Neuron (in vitro differentiated cells): ENCODE results near the gene GDI1.
A peak's percentile ranks its signal among the peaks of the same experiment; 100 is the strongest.

ENCODE experiments used
- H2AFZ ChIP-seq: one replicate; pipeline ENCODE4 v1.6.1; 2013; ENCODE audit warnings: low read depth, mild to moderate bottlenecking, inconsistent platforms, low read length, moderate library complexity
- H3K27me3 ChIP-seq: one replicate; pipeline ENCODE4 v1.6.1; 2013; ENCODE audit warnings: low read length; ENCODE audit not compliant: insufficient read depth
- H3K36me3 ChIP-seq: one replicate; pipeline ENCODE4 v1.6.1; 2013; ENCODE audit warnings: low read length; ENCODE audit not compliant: insufficient read depth
- H3K4me1 ChIP-seq: one replicate; pipeline ENCODE4 v1.6.1; 2013; ENCODE audit warnings: low read length; ENCODE audit not compliant: insufficient read depth
- H3K4me3 ChIP-seq: 2 replicates; pipeline ENCODE4 v1.5.1; 2013; ENCODE audit warnings: mild to moderate bottlenecking, low read length, moderate library complexity
- H3K9me3 ChIP-seq: one replicate; pipeline ENCODE4 v1.6.1; 2013; ENCODE audit warnings: low read length

Gene GDI1

DNA sequence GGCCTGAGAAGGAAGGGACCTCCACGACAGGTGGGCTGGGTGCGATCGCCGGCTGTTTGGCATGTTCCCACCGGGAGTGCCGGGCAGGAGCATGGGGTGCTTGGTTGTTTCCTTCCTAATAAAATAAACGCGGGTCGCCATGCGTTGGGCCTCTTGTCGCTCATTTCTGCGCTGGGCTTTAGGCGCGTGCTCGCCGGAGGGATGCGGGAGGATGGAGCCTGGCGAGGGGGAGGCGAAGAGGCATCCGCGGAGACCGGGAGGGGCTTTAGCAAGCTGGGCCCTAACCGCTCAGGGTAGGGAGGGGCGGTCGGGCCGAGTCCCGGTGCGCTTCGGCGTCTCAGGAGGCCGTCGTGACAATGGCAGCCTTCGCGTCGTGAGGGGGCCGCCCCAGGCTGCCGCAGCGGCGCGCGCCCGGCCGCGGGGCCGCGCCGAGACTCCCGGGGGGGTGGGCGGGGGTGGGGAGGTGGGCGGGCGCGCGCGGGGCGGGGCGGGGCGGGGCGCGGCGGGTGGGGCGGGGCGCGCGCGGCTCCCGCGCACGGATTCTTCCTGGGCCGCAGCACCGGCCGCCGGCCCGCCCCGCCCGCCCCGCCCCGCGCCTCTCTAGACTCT is 476 bp upstream of the GDI1 start:
- Histone ChIP-seq H3K9me3 (no peaks in the 10 kb centered on the region), H3K4me3 (peak overlapping the region; percentile 55), H3K36me3 (peaks cover 46% of the 10 kb centered on the region), H3K4me1 (peaks cover 10% of the 10 kb centered on the region), H2AFZ (no peak overlapping the region), H3K27me3 (no peaks in the 10 kb centered on the region)

DNA sequence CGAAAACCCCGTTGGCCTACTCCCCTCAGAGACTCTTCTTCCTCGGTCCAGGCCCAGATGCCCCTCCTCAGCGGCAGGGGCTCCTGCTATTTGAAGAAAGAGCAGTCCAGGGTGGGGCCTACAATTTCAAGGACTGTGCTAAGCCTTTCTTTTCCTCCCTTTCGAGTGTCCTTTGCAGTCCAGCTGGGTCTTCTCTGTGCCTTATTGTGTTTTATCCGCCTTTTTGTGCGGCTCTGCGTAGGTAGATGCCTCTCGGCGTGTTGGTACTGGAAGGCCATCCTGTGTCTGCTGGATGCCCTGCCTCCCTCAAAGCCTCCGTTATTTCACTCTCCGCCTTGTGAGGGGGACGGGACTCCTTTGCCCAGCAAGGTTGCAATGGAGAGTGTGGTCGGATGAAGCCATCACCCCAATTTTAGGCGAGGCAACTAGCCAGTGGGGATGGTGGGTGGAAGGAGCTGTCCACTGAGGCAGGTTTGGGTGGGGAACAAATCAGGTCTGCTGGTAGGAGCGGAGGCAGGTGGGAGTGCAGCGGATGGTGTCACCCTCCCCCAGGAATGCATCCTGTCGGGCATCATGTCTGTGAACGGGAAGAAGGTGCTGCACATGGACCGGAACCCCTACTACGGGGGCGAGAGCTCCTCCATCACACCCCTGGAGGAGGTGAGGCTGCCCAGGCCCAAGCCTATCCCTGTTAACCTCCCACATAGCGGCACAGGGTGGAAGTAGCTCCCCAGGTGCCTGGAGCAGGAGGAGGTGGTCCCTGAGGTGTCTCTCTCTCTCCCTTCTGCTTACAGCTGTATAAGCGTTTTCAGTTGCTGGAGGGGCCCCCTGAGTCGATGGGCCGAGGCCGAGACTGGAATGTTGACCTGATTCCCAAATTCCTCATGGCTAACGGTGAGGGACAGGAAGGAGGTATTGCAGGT is 1.3 kb downstream of the GDI1 start:
- H2AFZ ChIP-seq: no peak overlapping the region
- H3K36me3 ChIP-seq: peaks cover 43% of the 10 kb centered on the region
- H3K4me3 ChIP-seq: peak overlapping the region; percentile 55
- H3K9me3 ChIP-seq: no peaks in the 10 kb centered on the region
- no peaks in the 10 kb centered on the region for H3K27me3 ChIP-seq
- H3K4me1 ChIP-seq: peaks cover 16% of the 10 kb centered on the region

DNA sequence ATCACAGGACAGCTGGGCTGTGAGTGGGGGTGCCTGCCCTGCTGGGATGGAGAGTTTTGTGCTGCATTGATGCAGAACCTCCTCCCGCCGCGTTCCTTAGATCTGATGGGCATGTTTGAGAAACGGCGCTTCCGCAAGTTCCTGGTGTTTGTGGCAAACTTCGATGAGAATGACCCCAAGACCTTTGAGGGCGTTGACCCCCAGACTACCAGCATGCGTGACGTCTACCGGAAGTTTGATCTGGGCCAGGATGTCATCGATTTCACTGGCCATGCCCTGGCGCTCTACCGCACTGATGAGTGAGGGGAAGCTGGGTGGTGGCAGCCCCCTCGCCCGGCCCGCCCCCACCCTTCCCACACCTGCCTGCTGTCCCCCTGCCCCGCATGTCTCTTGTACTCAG is 2.9 kb downstream of the GDI1 start:
- Histone ChIP-seq H3K4me3 (no peak overlapping the region), H3K27me3 (no peaks in the 10 kb centered on the region), H3K9me3 (no peaks in the 10 kb centered on the region), H2AFZ (no peak overlapping the region), H3K4me1 (peaks cover 25% of the 10 kb centered on the region), H3K36me3 (peaks cover 34% of the 10 kb centered on the region)

DNA sequence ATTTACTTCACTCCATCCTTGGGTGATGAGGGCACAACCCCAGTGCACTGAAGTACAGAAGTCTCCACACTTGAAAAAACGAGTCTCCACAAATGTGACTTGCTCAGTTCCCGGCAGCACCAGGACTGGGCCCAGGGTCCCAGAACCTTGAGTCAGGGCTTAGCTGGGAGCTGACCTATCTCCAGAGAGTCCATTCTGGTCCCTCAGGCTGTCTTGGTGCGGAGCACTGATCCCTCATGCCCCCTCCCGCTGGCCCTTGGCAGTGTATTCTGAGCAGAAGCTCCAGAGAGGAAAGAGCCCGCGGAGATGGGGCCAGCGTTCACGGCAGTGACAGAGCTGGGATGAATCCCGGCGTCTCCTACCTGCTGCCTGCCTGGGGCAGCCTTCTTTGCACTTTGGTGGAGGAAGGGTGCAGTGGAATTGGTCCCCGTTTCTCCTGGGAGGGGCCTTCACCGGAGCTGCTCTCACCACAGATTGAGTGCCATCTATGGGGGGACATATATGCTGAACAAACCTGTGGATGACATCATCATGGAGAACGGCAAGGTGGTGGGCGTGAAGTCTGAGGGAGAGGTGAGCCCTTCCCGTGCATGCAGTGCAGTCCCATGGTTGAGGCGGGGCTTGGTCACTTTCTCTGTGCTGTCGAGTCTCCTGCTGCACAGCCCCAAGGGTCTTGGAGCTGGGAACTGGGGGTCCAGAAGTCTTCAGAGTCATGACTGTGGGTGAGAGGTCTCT is 3.8 kb downstream of the GDI1 start:
- Histone ChIP-seq H3K27me3 (no peaks in the 10 kb centered on the region), H2AFZ (no peak overlapping the region), H3K36me3 (peaks cover 26% of the 10 kb centered on the region), H3K4me1 (peaks cover 27% of the 10 kb centered on the region), H3K9me3 (no peaks in the 10 kb centered on the region), H3K4me3 (no peak overlapping the region)

DNA sequence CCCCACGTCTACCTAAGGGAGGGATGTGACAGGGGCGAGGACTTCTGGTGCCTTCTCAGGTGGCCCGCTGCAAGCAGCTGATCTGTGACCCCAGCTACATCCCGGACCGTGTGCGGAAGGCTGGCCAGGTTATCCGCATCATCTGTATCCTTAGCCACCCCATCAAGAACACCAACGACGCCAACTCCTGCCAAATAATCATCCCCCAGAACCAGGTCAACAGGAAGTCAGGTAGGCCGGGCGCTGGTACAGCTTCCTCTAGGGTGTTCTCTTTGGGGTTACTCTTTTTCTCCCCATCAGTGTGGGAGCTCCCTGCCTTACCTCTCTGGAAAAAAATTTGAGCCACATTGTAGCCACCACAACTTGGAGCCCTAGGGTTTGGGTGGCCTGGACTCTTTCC is 4.6 kb downstream of the GDI1 start:
- Histone ChIP-seq H3K4me1 (peaks cover 27% of the 10 kb centered on the region), H2AFZ (no peak overlapping the region), H3K9me3 (no peaks in the 10 kb centered on the region), H3K4me3 (no peak overlapping the region), H3K27me3 (no peaks in the 10 kb centered on the region), H3K36me3 (peaks cover 25% of the 10 kb centered on the region)

DNA sequence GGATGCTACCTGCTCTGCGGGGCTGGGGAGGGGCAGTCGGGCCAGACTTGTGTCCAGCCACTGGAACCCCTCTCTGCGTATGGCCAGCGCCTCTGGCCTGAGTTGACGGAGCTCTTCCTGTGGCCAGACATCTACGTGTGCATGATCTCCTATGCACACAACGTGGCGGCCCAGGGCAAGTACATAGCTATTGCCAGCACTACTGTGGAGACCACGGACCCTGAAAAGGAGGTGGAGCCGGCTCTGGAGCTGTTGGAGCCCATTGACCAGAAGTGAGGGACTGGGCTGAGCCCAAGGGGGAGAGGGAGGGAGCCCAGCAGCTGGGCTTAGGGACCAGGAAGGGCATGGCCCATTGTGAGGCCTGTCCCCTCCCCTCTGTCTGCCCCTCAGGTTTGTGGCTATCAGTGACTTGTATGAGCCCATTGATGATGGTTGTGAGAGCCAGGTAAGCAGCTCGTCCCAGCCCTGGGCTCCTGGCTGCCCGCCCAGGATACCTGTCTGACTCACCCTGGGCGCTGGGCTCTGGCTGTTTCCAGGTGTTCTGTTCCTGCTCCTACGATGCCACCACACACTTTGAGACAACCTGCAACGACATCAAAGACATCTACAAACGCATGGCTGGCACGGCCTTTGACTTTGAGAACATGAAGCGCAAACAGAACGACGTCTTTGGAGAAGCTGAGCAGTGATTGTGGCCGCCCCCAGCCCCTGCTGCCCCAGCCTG is 5.2 kb downstream of the GDI1 start:
- Histone ChIP-seq H3K27me3 (no peaks in the 10 kb centered on the region), H3K4me3 (no peak overlapping the region), H3K4me1 (peaks cover 27% of the 10 kb centered on the region), H3K9me3 (no peaks in the 10 kb centered on the region), H3K36me3 (peaks cover 25% of the 10 kb centered on the region), H2AFZ (no peak overlapping the region)

DNA sequence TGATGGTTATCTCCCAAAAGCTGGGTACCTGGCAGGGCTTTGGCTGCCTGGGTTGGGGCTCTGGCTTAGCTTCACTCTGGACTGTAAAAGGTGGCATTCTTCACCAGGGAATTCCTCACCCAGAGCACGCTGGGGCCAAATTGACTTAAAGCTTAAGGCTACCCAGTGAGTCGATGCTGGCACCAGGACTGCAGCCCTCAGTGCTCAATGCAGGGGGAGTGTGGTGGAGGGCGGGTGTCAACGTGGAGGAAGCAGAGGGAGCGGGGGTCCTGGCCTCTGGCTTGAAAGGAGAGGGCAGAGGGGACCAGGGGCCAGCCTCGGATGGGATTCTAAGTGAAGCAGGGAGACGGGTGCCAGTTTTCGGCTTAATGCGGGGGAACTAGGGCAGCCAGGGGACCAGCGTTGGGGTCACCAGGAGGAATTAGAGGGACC is 6.5 kb downstream of the GDI1 start:
- H3K36me3 ChIP-seq: peaks cover 25% of the 10 kb centered on the region
- peak overlapping the region; percentile 34 for H3K4me3 ChIP-seq
- no peaks in the 10 kb centered on the region for H3K27me3 ChIP-seq
- H2AFZ ChIP-seq: no peak overlapping the region
- H3K4me1 ChIP-seq: peaks cover 21% of the 10 kb centered on the region
- H3K9me3 ChIP-seq: no peaks in the 10 kb centered on the region

DNA sequence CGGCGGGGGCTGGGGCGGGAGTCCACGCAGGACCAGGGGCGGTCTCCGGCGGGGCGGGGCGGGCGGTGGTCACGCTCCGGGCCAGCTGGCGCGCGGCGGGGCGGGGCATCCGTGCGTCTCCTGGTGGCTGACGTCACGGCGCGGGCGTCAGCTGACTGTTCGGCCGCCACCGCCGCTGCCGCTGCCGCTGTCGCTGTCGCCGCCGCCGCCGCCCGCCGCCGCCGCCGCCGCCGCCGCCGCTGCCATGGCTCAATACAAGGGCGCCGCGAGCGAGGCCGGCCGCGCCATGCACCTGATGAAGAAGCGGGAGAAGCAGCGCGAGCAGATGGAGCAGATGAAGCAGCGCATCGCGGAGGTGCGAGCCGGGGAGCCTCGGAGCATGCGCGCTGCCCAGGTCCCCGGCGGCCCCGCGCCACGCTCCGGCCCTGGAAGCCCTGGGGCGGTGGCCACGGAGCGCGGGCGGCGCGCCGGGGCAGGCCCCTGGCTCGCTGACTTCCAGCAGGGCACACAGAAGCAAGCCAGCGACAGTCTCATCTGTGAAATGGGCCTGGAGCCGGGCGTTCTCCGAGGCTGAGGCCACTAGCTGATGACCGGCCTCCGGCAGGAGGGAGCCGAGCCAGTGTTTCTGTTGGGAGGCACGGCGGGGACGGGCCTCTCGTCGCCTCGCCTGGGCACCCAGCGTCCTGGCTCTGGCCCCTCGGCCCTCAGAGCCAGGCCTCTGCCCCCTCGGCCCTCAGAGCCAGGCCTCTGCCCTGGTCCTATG is 7.2 kb downstream of the GDI1 start, which contains the start of gene FAM50A:
FAM50A (plus strand) TSS at position 150 of the 763 bp plus-strand sequence; CDS start at position 245, 95 bp downstream.
- peaks cover 17% of the 10 kb centered on the region for H3K4me1 ChIP-seq
- H3K9me3 ChIP-seq: no peaks in the 10 kb centered on the region
- H3K36me3 ChIP-seq: peaks cover 20% of the 10 kb centered on the region
- H3K27me3 ChIP-seq: no peaks in the 10 kb centered on the region
- no peak within 1 kb of the TSS for H2AFZ ChIP-seq
- H3K4me3 ChIP-seq: peak within 1 kb of the TSS; percentile 52

DNA sequence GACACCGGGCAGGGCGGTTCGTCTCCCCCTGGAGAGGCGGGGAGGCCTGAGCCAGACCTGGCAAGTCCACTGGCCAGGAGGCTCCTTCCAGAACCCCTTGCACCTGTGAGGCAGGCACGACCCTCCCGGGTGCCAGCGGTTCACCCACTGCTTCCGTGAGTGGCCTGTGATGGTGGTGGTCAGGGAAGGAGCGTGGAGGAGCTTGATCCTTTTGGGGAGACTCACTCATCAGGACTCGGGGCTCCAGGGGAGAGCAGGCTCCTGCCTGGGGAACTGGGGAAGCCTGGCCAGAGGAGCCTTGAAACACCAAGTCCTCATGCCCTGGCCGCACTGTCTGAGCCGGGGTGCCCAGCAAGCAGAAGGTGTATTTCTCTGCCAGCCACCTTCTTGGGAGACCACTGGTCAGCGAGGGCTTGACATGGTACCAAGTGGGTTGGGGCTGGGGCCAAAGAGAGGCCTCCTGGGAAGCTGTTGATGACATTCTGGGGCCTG is 7.8 kb downstream of the GDI1 start:
- H3K4me1 ChIP-seq: peaks cover 17% of the 10 kb centered on the region
- H2AFZ ChIP-seq: no peak overlapping the region
- peaks cover 19% of the 10 kb centered on the region for H3K36me3 ChIP-seq

DNA sequence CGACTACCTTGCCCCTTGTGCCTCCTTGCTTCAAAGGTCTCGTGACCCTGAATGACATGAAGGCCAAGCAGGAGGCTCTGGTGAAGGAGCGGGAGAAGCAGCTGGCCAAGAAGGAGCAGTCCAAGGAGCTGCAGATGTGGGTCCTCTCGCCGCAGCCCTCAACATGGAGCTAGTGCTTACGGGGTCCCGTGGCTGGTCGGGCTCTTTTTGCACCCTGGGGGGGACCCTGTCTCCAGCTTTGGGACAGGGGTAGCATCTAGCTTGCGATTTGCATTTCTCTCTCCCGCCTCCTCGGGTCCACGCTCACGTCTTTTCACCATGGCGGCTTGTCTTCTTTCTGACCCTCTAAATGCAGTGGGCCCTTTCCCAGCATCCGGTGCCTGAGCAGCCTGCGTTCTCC is 8.8 kb downstream of the GDI1 start:
- Histone ChIP-seq H3K4me3 (no peak overlapping the region), H3K9me3 (no peaks in the 10 kb centered on the region), H3K27me3 (no peaks in the 10 kb centered on the region), H2AFZ (no peak overlapping the region), H3K4me1 (peaks cover 17% of the 10 kb centered on the region), H3K36me3 (peaks cover 13% of the 10 kb centered on the region)

More for the DNA sequence above, 7.8 kb downstream of the GDI1 start:
- Histone ChIP-seq H3K4me3 (peak overlapping the region; percentile 52), H3K9me3 (no peaks in the 10 kb centered on the region), H3K27me3 (no peaks in the 10 kb centered on the region)

DNA sequence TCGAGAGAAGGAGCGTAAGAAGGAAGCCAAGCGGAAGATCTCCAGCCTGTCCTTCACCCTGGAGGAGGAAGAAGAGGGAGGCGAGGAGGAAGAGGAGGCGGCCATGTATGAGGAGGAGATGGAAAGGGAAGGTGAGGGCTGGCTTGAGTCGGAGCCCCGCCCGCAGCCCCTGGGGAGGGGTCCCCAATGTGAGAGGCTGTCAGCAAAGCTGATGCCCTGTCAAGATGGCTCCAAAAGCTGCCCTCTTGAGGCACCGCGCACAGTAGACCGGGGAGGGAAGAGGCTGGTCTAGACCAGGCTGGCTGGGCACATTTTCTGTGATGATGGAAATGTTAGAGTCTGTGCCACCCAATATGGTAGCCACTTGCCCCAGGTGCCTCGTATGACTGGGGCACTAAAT is 9.5 kb downstream of the GDI1 start:
- H3K27me3 ChIP-seq: no peaks in the 10 kb centered on the region
- no peak overlapping the region for H3K4me3 ChIP-seq
- H3K36me3 ChIP-seq: peaks cover 10% of the 10 kb centered on the region
- no peaks in the 10 kb centered on the region for H3K9me3 ChIP-seq
- H3K4me1 ChIP-seq: peaks cover 17% of the 10 kb centered on the region
- no peak overlapping the region for H2AFZ ChIP-seq

DNA sequence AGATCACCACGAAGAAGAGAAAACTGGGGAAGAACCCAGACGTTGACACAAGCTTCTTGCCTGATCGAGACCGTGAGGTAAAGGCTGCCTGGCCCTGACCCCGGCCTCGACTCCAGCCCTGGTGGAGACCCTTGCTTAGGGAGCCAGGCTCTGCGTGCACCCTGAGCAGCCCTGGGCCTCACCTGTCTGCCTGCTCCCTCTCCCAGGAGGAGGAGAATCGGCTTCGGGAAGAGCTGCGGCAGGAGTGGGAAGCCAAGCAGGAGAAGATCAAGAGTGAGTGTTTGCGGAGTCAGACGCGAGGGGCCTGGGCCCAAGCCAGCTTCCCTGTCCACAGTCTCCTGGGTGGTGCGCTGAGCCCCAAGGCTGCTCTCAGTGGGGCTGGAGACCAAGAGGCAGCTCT is 11.5 kb downstream of the GDI1 start:
- Histone ChIP-seq H3K9me3 (no peaks in the 10 kb centered on the region), H3K4me3 (no peak overlapping the region), H2AFZ (no peak overlapping the region), H3K36me3 (no peaks in the 10 kb centered on the region), H3K27me3 (no peaks in the 10 kb centered on the region), H3K4me1 (peaks cover 9% of the 10 kb centered on the region)
